ENCODE measurements around the gene RFPL1. TPM values are rescaled to one million over a fixed set of nuclear protein-coding genes. Genes with fewer than 3 reads are reported as not detected.

The RFPL1 gene
- total and polyA plus RNA-seq, 3 experiments from 2014 or later, result not detected

GRCh38 chr22:29457730-29458129, 19.3 kb downstream of the RFPL1 start:
- Histone ChIP-seq H3K4me3 (ENCODE audit: low read length) (no peak overlapping the region), H3K36me3 (ENCODE audit: insufficient read depth, low read length) (no peaks in the 10 kb centered on the region), H3K27ac (ENCODE audit: low read depth, low read length) (no peak overlapping the region), H3K9me3 (ENCODE audit: low read length) (no peaks in the 10 kb centered on the region), H3K4me1 (ENCODE audit: insufficient read depth, low read length) (no peaks in the 10 kb centered on the region), H3K27me3 (ENCODE audit: insufficient read depth, low read length, poor library complexity, severe bottlenecking) (no peaks in the 10 kb centered on the region)
- H3K4me3 Mint-ChIP-seq, result no peak overlapping the region
- ChIA-PET POLR2A (interaction anchor here (0.6 kb wide), 1 partner anchor 124 kb away, joined by 12 read pairs; no protein-coding TSS in a partner anchor), CTCF (no interaction called here)
- H3K9me3 Mint-ChIP-seq, result no peaks in the 10 kb centered on the region
- H3K27me3 Mint-ChIP-seq, result peaks cover 0 to 2% of the 10 kb centered on the region in 2 donors
- no peak overlapping the region for H3K27ac Mint-ChIP-seq
- no peaks in the 10 kb centered on the region for H3K36me3 Mint-ChIP-seq
- H3K4me1 Mint-ChIP-seq, result no peaks in the 10 kb centered on the region
- no peak for DNase-seq

- CTCF ChIA-PET, result no interaction called here
- Histone ChIP-seq H3K4me3 (ENCODE audit: low read length) (no peak overlapping the region), H3K27me3 (ENCODE audit: insufficient read depth, low read length, poor library complexity, severe bottlenecking) (no peaks in the 10 kb centered on the region), H3K27ac (ENCODE audit: low read depth, low read length) (no peak overlapping the region), H3K4me1 (ENCODE audit: insufficient read depth, low read length) (no peaks in the 10 kb centered on the region), H3K36me3 (ENCODE audit: insufficient read depth, low read length) (no peaks in the 10 kb centered on the region), H3K9me3 (ENCODE audit: low read length) (no peaks in the 10 kb centered on the region)
- POLR2A ChIA-PET, result no interaction called here
- DNase-seq, result no peak
- Mint-ChIP-seq H3K27me3 (peaks cover 0 to 2% of the 10 kb centered on the region in 2 donors), H3K4me1 (no peaks in the 10 kb centered on the region), H3K9me3 (no peaks in the 10 kb centered on the region), H3K27ac (peak overlapping the region in 1 of 8 donors; percentile 33), H3K4me3 (no peak overlapping the region), H3K36me3 (no peaks in the 10 kb centered on the region)
Observed at GRCh38 chr22:29458551-29458950, 20.2 kb downstream of the RFPL1 start.

- no peaks in the 10 kb centered on the region for H3K9me3 Mint-ChIP-seq
- H3K36me3 Mint-ChIP-seq, result no peaks in the 10 kb centered on the region
- H3K9me3 ChIP-seq (ENCODE audit: low read length), result no peaks in the 10 kb centered on the region
- H3K27ac ChIP-seq (ENCODE audit: low read depth, low read length), result no peak overlapping the region
- H3K4me3 Mint-ChIP-seq, result no peak overlapping the region
- H3K36me3 ChIP-seq (ENCODE audit: insufficient read depth, low read length), result no peaks in the 10 kb centered on the region
- POLR2A ChIA-PET, result no interaction called here
- H3K27ac Mint-ChIP-seq, result no peak overlapping the region
- DNase-seq, result no peak
- no peak overlapping the region for H3K4me3 ChIP-seq (ENCODE audit: low read length)
- CTCF ChIA-PET, result interaction anchor here (1.4 kb wide), 1 partner anchor 11 kb away, joined by 5 read pairs; no protein-coding TSS in a partner anchor
- H3K4me1 Mint-ChIP-seq, result no peaks in the 10 kb centered on the region
- H3K27me3 ChIP-seq (ENCODE audit: insufficient read depth, low read length, poor library complexity, severe bottlenecking), result no peaks in the 10 kb centered on the region
- H3K27me3 Mint-ChIP-seq, result no peaks in the 10 kb centered on the region
- no peaks in the 10 kb centered on the region for H3K4me1 ChIP-seq (ENCODE audit: insufficient read depth, low read length)
Observed at GRCh38 chr22:29459773-29460172, 21.4 kb downstream of the RFPL1 start.

- H3K9me3 ChIP-seq (ENCODE audit: low read length), result no peaks in the 10 kb centered on the region
- Mint-ChIP-seq H3K27ac (no peak overlapping the region), H3K27me3 (no peaks in the 10 kb centered on the region), H3K9me3 (no peaks in the 10 kb centered on the region), H3K4me3 (no peak overlapping the region), H3K4me1 (no peaks in the 10 kb centered on the region), H3K36me3 (no peaks in the 10 kb centered on the region)
- POLR2A ChIA-PET, result interaction anchor here (0.6 kb wide), 1 partner anchor 590 kb away, joined by 3 read pairs; no protein-coding TSS in a partner anchor
- no peaks in the 10 kb centered on the region for H3K27me3 ChIP-seq (ENCODE audit: insufficient read depth, low read length, poor library complexity, severe bottlenecking)
- H3K4me3 ChIP-seq (ENCODE audit: low read length), result no peak overlapping the region
- no peak overlapping the region for H3K27ac ChIP-seq (ENCODE audit: low read depth, low read length)
- no peaks in the 10 kb centered on the region for H3K36me3 ChIP-seq (ENCODE audit: insufficient read depth, low read length)
- H3K4me1 ChIP-seq (ENCODE audit: insufficient read depth, low read length), result no peaks in the 10 kb centered on the region
- DNase-seq, result no peak
- CTCF ChIA-PET, result interaction anchor here (0.7 kb wide), 1 partner anchor 10 kb away, joined by 4 read pairs; no protein-coding TSS in a partner anchor
Observed at GRCh38 chr22:29461263-29461662, 22.9 kb downstream of the RFPL1 start.

GRCh38 chr22:29463629-29464028, 25.2 kb downstream of the RFPL1 start:
- H3K36me3 ChIP-seq (ENCODE audit: insufficient read depth, low read length), result no peaks in the 10 kb centered on the region
- H3K27me3 ChIP-seq (ENCODE audit: insufficient read depth, low read length, poor library complexity, severe bottlenecking), result no peaks in the 10 kb centered on the region
- Mint-ChIP-seq H3K4me1 (no peaks in the 10 kb centered on the region), H3K27ac (peak overlapping the region in 1 of 8 donors; percentile 52), H3K27me3 (peaks cover 0 to 3% of the 10 kb centered on the region in 2 donors), H3K36me3 (no peaks in the 10 kb centered on the region), H3K9me3 (no peaks in the 10 kb centered on the region), H3K4me3 (no peak overlapping the region)
- H3K9me3 ChIP-seq (ENCODE audit: low read length), result no peaks in the 10 kb centered on the region
- H3K27ac ChIP-seq (ENCODE audit: low read depth, low read length), result no peak overlapping the region
- ChIA-PET CTCF (no interaction called here), POLR2A (no interaction called here)
- DNase-seq, result no peak
- no peak overlapping the region for H3K4me3 ChIP-seq (ENCODE audit: low read length)
- H3K4me1 ChIP-seq (ENCODE audit: insufficient read depth, low read length), result no peaks in the 10 kb centered on the region

- H3K9me3 ChIP-seq (ENCODE audit: low read length), result no peaks in the 10 kb centered on the region
- no peaks in the 10 kb centered on the region for H3K9me3 Mint-ChIP-seq
- no peaks in the 10 kb centered on the region for H3K4me1 Mint-ChIP-seq
- peaks cover 0 to 10% of the 10 kb centered on the region in 2 donors for H3K27me3 Mint-ChIP-seq
- no peaks in the 10 kb centered on the region for H3K4me1 ChIP-seq (ENCODE audit: insufficient read depth, low read length)
- H3K4me3 ChIP-seq (ENCODE audit: low read length), result no peak overlapping the region
- H3K36me3 Mint-ChIP-seq, result no peaks in the 10 kb centered on the region
- H3K27ac Mint-ChIP-seq, result no peak overlapping the region
- no peak overlapping the region for H3K27ac ChIP-seq (ENCODE audit: low read depth, low read length)
- no peaks in the 10 kb centered on the region for H3K27me3 ChIP-seq (ENCODE audit: insufficient read depth, low read length, poor library complexity, severe bottlenecking)
- ChIA-PET CTCF (no interaction called here), POLR2A (no interaction called here)
- DNase-seq, result no peak
- H3K4me3 Mint-ChIP-seq, result no peak overlapping the region
- H3K36me3 ChIP-seq (ENCODE audit: insufficient read depth, low read length), result no peaks in the 10 kb centered on the region
Observed at GRCh38 chr22:29464581-29464980, 26.2 kb downstream of the RFPL1 start.

GRCh38 chr22:29469755-29470154, 31.4 kb downstream of the RFPL1 start:
- Mint-ChIP-seq H3K4me3 (peak overlapping the region in 4 of 7 donors; percentile 27 to 65 (median 50)), H3K27me3 (peaks cover 14 to 26% of the 10 kb centered on the region in 2 donors), H3K27ac (peak overlapping the region in 1 of 8 donors; percentile 38), H3K4me1 (peaks cover 3 to 8% (median 7%) of the 10 kb centered on the region in 3 donors), H3K36me3 (no peaks in the 10 kb centered on the region), H3K9me3 (no peaks in the 10 kb centered on the region)
- peak overlapping the region; percentile 47 for H3K4me3 ChIP-seq (ENCODE audit: low read length)
- no peaks in the 10 kb centered on the region for H3K36me3 ChIP-seq (ENCODE audit: insufficient read depth, low read length)
- no peaks in the 10 kb centered on the region for H3K9me3 ChIP-seq (ENCODE audit: low read length)
- no peak for DNase-seq
- H3K27ac ChIP-seq (ENCODE audit: low read depth, low read length), result no peak overlapping the region
- POLR2A ChIA-PET, result no interaction called here
- CTCF ChIA-PET, result no interaction called here
- H3K27me3 ChIP-seq (ENCODE audit: insufficient read depth, low read length, poor library complexity, severe bottlenecking), result peaks cover 4% of the 10 kb centered on the region
- H3K4me1 ChIP-seq (ENCODE audit: insufficient read depth, low read length), result no peaks in the 10 kb centered on the region

GRCh38 chr22:29470159-29470855, 31.9 kb downstream of the RFPL1 start:
- POLR2A ChIA-PET, result no interaction called here
- Mint-ChIP-seq H3K36me3 (no peaks in the 10 kb centered on the region), H3K9me3 (no peaks in the 10 kb centered on the region), H3K4me3 (peak overlapping the region in 6 of 7 donors; percentile 45 to 67 (median 60)), H3K27me3 (peaks cover 15 to 29% of the 10 kb centered on the region in 2 donors), H3K4me1 (peaks cover 3 to 8% (median 7%) of the 10 kb centered on the region in 3 donors), H3K27ac (peak overlapping the region in 1 of 8 donors; percentile 38)
- Histone ChIP-seq H3K36me3 (ENCODE audit: insufficient read depth, low read length) (no peaks in the 10 kb centered on the region), H3K27me3 (ENCODE audit: insufficient read depth, low read length, poor library complexity, severe bottlenecking) (peaks cover 4% of the 10 kb centered on the region), H3K4me1 (ENCODE audit: insufficient read depth, low read length) (no peaks in the 10 kb centered on the region), H3K4me3 (ENCODE audit: low read length) (peak overlapping the region; percentile 47), H3K27ac (ENCODE audit: low read depth, low read length) (no peak overlapping the region), H3K9me3 (ENCODE audit: low read length) (no peaks in the 10 kb centered on the region)
- CTCF ChIA-PET, result interaction anchor here (0.8 to 1.1 kb wide), 2 partner anchors 10 to 11 kb away, joined by 4 to 5 read pairs; no protein-coding TSS in a partner anchor
- DNase-seq, result peak; percentile 48 to 69 (median 58)

Measured in CD8-positive, alpha-beta memory T cell (primary cell).